Vagina (tissue), 2 donors: Measurements from ENCODE around the gene ZNF680. TPM values are rescaled to one million over a fixed set of nuclear protein-coding genes. Genes with fewer than 3 reads are reported as not detected.
A peak's percentile ranks its signal among the peaks of the same experiment; 100 is the strongest.

Experiments
- DNase-seq, 2 donors: peaks; one replicate each; pipeline ENCODE4 v3.0.0-alpha.2; 2017; ENCODE audit errors: extremely low spot score in 2 of 2
- H3K27ac ChIP-seq: fragments of 200-600 bp; sonication (generic); one replicate; pipeline ENCODE4 v1.5.1; 2019
- H3K27me3 ChIP-seq: fragments of 200-600 bp; sonication (generic); one replicate; pipeline ENCODE4 v1.5.1; 2019
- H3K36me3 ChIP-seq, 2 donors: fragments of 200-600 bp; sonication (generic); one replicate each; pipeline ENCODE4 v1.5.1; 2017 to 2019
- H3K4me1 ChIP-seq: fragments of 200-600 bp; sonication (generic); one replicate; pipeline ENCODE4 v1.5.1; 2019
- H3K4me3 ChIP-seq, 2 donors: fragments of 200-600 bp; sonication (generic); 1 replicate in 1 of 2; 2 replicates in 1 of 2; pipeline ENCODE4 v1.5.1; 2016 to 2019
- H3K9me3 ChIP-seq: fragments of 200-600 bp; sonication (generic); one replicate; pipeline ENCODE4 v1.5.1; 2019
- POLR2A ChIP-seq, 2 donors: fragments of 450-650 bp; IDR thresholded peaks; one replicate each; pipeline ENCODE4 v1.6.1; 2017; ENCODE audit warnings: antibody characterized with exemption in 2 of 2, mild to moderate bottlenecking in 2 of 2, moderate library complexity in 2 of 2
- POLR2AphosphoS5 ChIP-seq, 2 donors: sonication (generic); formaldehyde crosslinking; IDR thresholded peaks; one replicate each; pipeline ENCODE4 v1.9.0; 2017; ENCODE audit warnings: antibody characterized with exemption in 2 of 2, mild to moderate bottlenecking in 2 of 2, low read depth in 1 of 2; ENCODE audit not compliant: insufficient read depth in 1 of 2
- intact Hi-C: fragments of 100-400 bp; cut with DNase I; formaldehyde crosslinking; loops from one replicate; pipeline ENCODE4 v1.15.1; 2023
- total RNA-seq: library from RNA; depleted of rRNA; stranded (reverse); fragments of >200 nt; gene quantifications from one replicate; pipeline ENCODE4 v1.2.3, GENCODE V29; 2016
- TF ChIP-seq, protein P1 (sequence below), 3 experiments: fragments of 450-650 bp in 2 of 3; fragments of 200-600 bp in 1 of 3; sonication (generic) in 1 of 3; IDR thresholded peaks; one replicate each; pipeline ENCODE4 v1.5.1; 2017 to 2019; ENCODE audit warnings: antibody characterized with exemption in 3 of 3, mild to moderate bottlenecking in 2 of 3, moderate library complexity in 2 of 3

ZNF680 gene
- total RNA-seq, 1 donor from 2014 or later, result 22.1 TPM

DNA sequence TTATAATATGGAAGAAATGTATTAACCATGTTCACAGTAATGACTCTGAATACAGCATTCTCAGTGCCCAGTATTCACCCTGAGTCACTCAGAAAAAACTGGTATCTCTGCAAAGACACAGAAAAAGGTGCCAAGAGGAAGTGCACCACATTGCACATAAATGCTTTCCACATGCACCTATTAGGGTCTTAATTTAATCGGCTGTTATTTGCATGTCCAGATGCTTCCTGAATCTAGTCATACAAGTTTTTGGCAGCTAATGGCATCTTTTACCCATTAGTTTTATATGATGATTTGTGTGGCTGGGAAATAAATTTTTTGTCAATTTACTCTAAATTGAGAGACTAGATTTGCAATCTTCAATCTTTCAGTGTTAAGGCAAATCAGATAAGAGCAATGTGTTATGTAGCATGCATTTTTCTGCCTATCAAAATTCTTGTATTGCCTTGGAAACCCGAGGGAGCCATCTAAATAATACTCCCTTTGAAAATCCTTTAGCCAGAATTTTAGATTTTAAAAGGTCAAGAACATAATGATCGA is 58.2 kb downstream of the ZNF680 start:
- no peak overlapping the region for H3K27ac ChIP-seq
- no peaks in the 10 kb centered on the region for H3K27me3 ChIP-seq
- no peak overlapping the region for H3K4me3 ChIP-seq
- no peak for TF ChIP-seq POLR2A (IDR thresholded peaks at IDR 0.05)
- peaks cover 6% of the 10 kb centered on the region for H3K4me1 ChIP-seq
- no peak for DNase-seq
- intact Hi-C loops, result no loop called here
- peaks cover 10% of the 10 kb centered on the region for H3K9me3 ChIP-seq
- peaks cover 0 to 9% of the 10 kb centered on the region in 2 donors for H3K36me3 ChIP-seq

GRCh38 chr7:64498270-64498669 is 64.6 kb downstream of the ZNF680 start:
- H3K9me3 ChIP-seq, result no peaks in the 10 kb centered on the region
- no peak for DNase-seq
- no peaks in the 10 kb centered on the region for H3K27me3 ChIP-seq
- intact Hi-C loops, result no loop called here
- H3K36me3 ChIP-seq, result no peaks in the 10 kb centered on the region
- no peak overlapping the region for H3K27ac ChIP-seq
- H3K4me3 ChIP-seq, result no peak overlapping the region
- H3K4me1 ChIP-seq, result peaks cover 8% of the 10 kb centered on the region
- TF ChIP-seq POLR2AphosphoS5 (IDR thresholded peaks at IDR 0.05; ENCODE audit: insufficient read depth in 1 of 2, low read depth in 1 of 2), result no peak
- TF ChIP-seq POLR2A (IDR thresholded peaks at IDR 0.05), result no peak

DNA sequence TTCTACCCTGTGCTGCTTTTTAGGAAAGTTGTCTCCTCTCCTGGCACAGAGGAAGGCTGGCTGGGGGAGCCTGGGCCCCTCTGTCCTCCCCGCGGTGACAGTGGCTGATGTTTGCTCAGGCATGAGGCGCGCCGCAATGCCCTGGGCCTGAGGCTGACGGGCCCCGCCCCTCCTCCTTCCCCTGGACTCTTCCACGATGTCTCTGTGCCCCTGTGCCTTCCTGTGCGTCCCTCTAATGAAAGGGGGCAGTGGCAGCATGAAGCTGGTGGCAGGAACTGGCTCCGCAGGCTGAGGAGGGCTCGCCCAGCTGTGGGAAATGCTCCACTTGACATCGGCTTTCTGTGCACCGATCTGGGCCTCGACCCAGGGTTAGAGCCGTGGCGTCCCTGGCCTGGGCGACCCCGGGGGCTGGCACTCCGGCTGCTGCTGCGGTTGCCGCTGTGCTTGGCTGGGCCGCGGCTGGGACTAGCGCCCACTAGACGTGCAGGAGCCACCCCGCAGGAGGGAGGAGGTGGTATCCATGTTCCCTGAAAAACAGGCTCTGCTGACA is 67.9 kb downstream of the ZNF680 start:
- H3K9me3 ChIP-seq, result no peaks in the 10 kb centered on the region
- H3K4me1 ChIP-seq, result peaks cover 8% of the 10 kb centered on the region
- TF ChIP-seq POLR2AphosphoS5 (IDR thresholded peaks at IDR 0.05; ENCODE audit: insufficient read depth in 1 of 2, low read depth in 1 of 2) (peak in 1 of 2 donors; percentile 22), POLR2A (IDR thresholded peaks at IDR 0.05) (no peak)
- TF ChIP-seq, protein P1, sequence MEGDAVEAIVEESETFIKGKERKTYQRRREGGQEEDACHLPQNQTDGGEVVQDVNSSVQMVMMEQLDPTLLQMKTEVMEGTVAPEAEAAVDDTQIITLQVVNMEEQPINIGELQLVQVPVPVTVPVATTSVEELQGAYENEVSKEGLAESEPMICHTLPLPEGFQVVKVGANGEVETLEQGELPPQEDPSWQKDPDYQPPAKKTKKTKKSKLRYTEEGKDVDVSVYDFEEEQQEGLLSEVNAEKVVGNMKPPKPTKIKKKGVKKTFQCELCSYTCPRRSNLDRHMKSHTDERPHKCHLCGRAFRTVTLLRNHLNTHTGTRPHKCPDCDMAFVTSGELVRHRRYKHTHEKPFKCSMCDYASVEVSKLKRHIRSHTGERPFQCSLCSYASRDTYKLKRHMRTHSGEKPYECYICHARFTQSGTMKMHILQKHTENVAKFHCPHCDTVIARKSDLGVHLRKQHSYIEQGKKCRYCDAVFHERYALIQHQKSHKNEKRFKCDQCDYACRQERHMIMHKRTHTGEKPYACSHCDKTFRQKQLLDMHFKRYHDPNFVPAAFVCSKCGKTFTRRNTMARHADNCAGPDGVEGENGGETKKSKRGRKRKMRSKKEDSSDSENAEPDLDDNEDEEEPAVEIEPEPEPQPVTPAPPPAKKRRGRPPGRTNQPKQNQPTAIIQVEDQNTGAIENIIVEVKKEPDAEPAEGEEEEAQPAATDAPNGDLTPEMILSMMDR (IDR thresholded peaks at IDR 0.05), result no peak
- H3K27ac ChIP-seq, result peak overlapping the region; percentile 24
- peak overlapping the region; percentile 35 for H3K4me3 ChIP-seq
- H3K27me3 ChIP-seq, result no peaks in the 10 kb centered on the region
- no peak for DNase-seq
- no peaks in the 10 kb centered on the region for H3K36me3 ChIP-seq
- intact Hi-C loops, result no loop called here

DNA sequence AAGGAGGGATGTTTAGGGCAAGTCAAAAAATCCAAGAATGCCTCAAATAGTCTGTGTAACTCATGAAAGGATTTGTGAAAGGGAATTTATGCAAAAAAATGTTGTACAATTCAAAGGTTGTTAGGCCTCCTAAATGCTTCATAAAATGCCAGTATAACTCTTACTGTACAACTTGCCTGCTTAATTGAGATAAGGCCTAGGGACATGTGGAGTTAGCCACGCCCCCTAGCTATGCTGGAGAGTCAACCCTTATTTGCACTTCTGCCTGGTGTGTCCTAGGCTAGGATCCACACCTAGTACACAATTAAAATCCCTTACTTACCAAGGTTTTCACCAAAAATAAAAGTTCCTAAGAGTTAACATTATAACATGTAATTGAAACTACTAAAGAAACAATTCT is 77.2 kb downstream of the ZNF680 start:
- H3K4me3 ChIP-seq, result no peak overlapping the region
- no peaks in the 10 kb centered on the region for H3K36me3 ChIP-seq
- H3K4me1 ChIP-seq, result no peaks in the 10 kb centered on the region
- TF ChIP-seq POLR2A (IDR thresholded peaks at IDR 0.05) (no peak), POLR2AphosphoS5 (IDR thresholded peaks at IDR 0.05; ENCODE audit: insufficient read depth in 1 of 2, low read depth in 1 of 2) (no peak)
- TF ChIP-seq, protein P1 (IDR thresholded peaks at IDR 0.05), result no peak
- no peaks in the 10 kb centered on the region for H3K27me3 ChIP-seq
- no peak overlapping the region for H3K27ac ChIP-seq
- DNase-seq, result no peak
- H3K9me3 ChIP-seq, result no peaks in the 10 kb centered on the region
- intact Hi-C loops, result no loop called here

Other genes starting within 250 kb of the ZNF680 start
- 11.3 TPM for gene ZNF736, start 249.1 kb downstream of the ZNF680 start, total RNA-seq
- 9.3 TPM for gene ZNF107, start 103.1 kb upstream of the ZNF680 start, total RNA-seq
- gene ZNF138, start 231.4 kb upstream of the ZNF680 start, total RNA-seq, result 26.5 TPM